GM12892 (cell line): ENCODE data around the gene NDST1.

Experiments used
- DNase-seq: peaks from one replicate; pipeline ENCODE4 v3.0.0; 2011; ENCODE audit not compliant: insufficient read length
- FAIRE-seq: peaks from 2 replicates; lab custom pipeline; 2011; peaks lifted over from hg19 to GRCh38; lab: Jason Lieb, UNC
- POLR2A ChIP-seq: IDR thresholded peaks from 2 replicates; pipeline ENCODE4 v1.6.1; 2011; ENCODE audit warnings: low read depth, low read length, control low read depth
- POLR2AphosphoS5 ChIP-seq: IDR thresholded peaks from 2 replicates; pipeline ENCODE4 v1.6.1; 2011; ENCODE audit warnings: low read depth, low read length, control low read depth
- TAF1 ChIP-seq: IDR thresholded peaks from 2 replicates; pipeline ENCODE4 v1.6.1; 2011; ENCODE audit warnings: low read depth, mild to moderate bottlenecking, control low read depth, low read length, borderline replicate concordance

NDST1 gene

GRCh38 chr5:150589862-150590601 lies 82.1 kb downstream of the NDST1 start:
- DNase-seq (no peak), FAIRE-seq (no peak)
- TF ChIP-seq TAF1, result no peak
- no peak for TF ChIP-seq POLR2A
- no peak for TF ChIP-seq POLR2AphosphoS5

DNA sequence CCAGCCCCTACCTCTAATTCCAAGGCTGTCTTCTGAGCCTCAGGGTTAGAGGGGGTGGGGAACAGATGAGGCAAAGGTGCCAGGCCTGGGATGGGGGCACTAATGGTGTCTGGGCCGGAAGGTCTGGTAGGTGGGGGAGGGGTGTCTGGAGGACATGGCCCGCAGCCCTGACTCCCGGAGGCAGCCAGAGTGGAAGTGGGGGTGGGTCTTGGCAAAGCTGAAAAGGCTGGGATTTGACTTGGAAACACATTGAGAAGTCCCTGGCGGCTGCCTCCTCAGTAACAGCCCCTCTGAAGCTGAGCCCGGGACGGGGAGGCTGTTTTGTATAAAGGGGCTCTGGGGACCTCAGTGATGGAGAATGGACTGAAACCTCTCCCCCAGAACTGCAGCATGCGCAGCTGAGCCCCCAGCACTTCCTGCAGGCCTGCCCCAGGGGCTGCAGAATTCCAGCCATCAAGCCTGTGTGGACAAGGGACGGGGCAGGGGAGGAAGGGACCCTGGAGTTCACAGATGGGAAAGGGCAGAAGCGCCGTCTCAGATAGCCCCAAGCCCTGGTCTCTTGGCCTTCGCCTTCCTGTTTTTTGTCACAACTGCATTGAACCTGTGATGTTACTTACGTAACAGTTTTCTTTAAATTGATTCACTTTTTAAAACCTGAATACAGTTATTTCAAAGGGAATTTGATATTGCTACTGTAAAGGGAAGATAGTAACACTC lies 83.2 kb downstream of the NDST1 start:
- DNase-seq, result no peak
- no peak for FAIRE-seq
- no peak for TF ChIP-seq POLR2AphosphoS5
- no peak for TF ChIP-seq POLR2A
- TF ChIP-seq TAF1, result no peak

DNA sequence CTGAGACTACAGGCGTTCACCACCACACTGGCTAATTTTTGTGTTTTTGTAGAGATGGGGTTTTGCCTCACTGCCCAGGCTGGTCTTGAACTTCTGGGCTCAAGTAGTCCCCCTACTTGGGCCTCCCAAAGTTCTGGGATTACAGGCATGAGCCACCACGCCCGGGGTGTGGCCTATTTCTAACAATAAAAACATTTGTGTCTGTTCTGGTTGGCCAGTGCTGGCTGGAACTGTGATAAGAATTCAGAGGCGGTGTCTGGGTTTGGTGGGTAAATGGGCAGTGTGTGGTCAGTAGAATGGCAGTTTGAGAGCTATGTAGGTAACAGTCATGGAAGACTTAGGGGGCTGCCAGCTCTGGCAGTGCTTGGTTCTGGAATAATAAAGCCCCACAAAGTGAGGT lies 85.7 kb downstream of the NDST1 start:
- DNase-seq (no peak), FAIRE-seq (no peak)
- TF ChIP-seq TAF1 (no peak), POLR2A (no peak), POLR2AphosphoS5 (no peak)

GRCh38 chr5:150593996-150594395 lies 86.1 kb downstream of the NDST1 start:
- DNase-seq (no peak), FAIRE-seq (no peak)
- TF ChIP-seq TAF1 (no peak), POLR2A (no peak), POLR2AphosphoS5 (no peak)

DNA sequence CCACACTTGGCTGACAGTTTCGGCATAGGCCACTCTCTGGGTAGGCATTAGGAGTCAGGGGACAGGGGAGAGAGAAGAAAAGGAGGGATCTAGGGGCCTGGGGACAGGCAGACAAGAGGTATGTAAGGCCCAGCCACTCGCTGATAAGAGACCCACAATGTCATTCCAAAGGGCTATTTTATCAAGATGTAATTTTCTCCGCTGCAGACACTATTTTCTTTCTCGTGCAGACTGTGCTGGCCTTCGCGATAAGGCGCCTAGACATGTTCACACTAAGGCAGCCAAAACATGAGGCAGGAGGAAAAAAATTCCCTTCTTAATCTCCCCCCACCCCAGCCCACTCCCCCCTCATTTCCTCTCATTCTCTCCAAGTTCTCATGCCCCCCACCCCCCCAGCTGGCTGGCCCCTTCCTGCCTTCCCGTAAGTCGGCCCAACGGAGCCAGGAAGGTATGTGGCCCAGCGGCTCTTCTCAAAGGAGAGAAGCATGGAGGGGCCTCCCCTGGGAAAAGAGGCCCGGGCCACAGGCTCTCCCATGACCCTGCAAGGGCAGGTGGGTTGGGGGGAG lies 87.6 kb downstream of the NDST1 start:
- FAIRE-seq, result no peak
- TF ChIP-seq POLR2A, result no peak
- no peak for TF ChIP-seq POLR2AphosphoS5
- no peak for TF ChIP-seq TAF1

DNA sequence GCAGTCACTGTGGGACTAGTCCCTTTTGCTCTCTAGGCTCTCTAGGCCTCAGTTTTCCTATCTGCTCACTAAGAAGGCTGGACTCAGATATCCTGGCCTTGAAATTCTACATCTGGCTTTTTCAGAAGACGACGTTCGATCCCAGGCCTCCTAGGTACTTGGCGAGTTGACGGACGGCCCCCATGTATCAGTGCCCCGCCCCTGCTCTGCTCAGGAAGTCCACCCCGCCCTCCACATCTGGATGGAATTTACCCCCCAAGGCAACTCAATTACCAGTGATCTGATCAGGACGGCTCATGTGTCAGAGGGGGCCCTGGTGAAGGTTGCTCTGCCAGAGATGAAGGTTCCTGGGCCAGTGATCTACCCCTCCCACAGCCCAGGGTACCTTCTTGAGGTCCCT lies 88.4 kb downstream of the NDST1 start:
- DNase-seq, result no peak
- TF ChIP-seq TAF1, result no peak
- no peak for FAIRE-seq

More for the DNA sequence above, 87.6 kb downstream of the NDST1 start:
- DNase-seq, result no peak

- DNase-seq (no peak), FAIRE-seq (no peak)
- TF ChIP-seq TAF1 (no peak), POLR2A (no peak), POLR2AphosphoS5 (no peak)
These were observed 88.9 kb downstream of the NDST1 start for GRCh38 chr5:150596826-150597225.

DNA sequence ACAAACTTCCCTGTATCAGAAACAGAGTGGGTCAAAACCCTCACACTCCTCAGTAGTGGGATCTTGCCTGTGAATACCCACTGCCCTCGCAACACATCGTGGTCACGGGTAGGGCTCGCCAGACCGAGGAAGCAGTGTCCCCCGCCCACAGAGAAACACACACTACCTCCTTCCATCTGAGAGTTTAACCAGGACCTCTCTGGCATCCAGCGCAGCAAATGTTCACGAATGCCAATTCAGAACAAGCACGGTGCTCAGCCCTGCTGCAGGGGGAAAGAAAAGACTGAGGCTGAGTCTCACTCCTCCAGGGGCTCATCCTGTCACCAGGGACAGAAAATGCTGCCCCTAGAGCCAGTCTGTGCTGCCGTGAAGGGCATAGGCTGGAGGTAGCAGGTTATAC lies 90.1 kb downstream of the NDST1 start:
- no peak for DNase-seq
- no peak for TF ChIP-seq TAF1
- no peak for TF ChIP-seq POLR2AphosphoS5
- TF ChIP-seq POLR2A, result no peak
- FAIRE-seq, result no peak

DNA sequence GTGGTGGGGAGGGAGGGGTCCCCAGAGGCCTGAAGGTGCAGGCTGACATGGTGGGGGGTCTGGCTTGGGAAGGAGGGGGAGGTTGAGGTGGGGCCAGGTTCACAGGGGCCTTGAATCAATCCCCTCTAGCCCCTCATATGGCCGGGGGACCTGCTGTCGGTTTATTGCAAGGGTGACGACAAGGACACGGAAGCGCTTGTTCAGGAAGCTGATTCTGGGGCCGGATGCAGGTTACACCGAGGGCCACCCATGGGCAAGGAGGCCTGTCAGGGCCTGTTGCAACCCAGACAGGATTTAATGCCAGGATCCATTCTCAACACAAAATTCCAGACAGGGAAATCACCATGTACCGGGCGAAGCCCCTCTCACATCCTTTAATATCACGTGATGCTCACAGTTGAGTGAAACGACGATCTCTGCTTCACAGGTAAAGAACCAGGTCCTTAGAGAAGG lies 90.9 kb downstream of the NDST1 start:
- FAIRE-seq, result no peak
- DNase-seq, result no peak
- no peak for TF ChIP-seq POLR2A
- TF ChIP-seq TAF1, result no peak
- no peak for TF ChIP-seq POLR2AphosphoS5

DNA sequence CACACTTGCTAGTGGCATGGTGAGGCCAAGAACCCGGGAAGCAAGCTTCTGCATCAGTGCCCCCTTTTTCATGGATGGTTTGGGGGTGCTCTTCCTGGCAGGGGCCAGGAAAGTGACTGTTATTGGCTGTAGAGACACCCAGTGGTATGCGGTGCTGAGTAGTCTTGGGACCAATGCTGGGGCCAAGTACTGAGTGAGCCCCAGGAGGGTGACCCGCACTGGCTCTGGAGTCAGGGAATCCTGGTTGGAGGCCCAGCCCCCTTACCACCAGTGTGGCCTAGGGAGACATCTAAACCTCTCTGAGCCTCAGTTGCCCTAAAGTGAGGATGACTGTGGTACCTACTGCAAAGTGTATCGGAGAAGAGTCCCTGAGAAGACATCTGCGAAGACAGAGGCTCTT lies 91.3 kb downstream of the NDST1 start:
- no peak for TF ChIP-seq POLR2A
- no peak for TF ChIP-seq POLR2AphosphoS5
- no peak for TF ChIP-seq TAF1
- FAIRE-seq, result no peak
- DNase-seq, result no peak

DNA sequence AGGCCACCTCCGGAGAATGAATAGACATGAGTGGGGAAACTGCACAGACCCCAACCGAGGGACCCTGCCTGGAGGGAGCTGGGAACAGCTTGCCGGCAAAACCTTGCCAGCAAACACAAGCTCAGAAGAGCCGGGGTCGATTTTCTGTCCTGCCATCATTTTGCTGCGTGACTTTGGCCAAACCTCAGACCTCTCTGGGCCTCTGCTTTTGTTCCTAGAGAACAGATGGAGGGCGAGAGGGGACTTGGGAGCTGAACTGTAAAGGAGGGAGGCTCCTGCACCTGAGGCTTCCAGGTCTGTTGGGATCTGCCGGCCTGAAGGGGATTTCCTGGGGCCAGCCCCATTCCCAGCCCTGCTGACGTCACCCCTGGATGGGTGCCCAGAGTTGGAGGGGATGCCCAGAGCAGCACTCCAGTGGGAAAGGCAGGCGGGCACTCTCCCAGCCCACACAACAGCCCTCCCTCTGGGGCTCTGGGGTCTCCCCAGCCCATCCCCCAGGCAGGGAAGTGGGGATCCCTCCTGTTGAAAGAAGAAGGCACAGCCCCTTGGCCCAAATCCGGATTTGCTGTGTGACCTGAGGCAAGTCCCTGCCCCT lies 92.1 kb downstream of the NDST1 start:
- no peak for FAIRE-seq
- no peak for DNase-seq
- TF ChIP-seq TAF1, result no peak
- no peak for TF ChIP-seq POLR2AphosphoS5
- TF ChIP-seq POLR2A, result no peak
